GM21786 (cell line): ENCODE data around the gene ADIPOR2.
A peak's percentile ranks its signal among the peaks of the same experiment; 100 is the strongest.

Source experiments
- ATAC-seq: cut with Tn5 transposase; IDR thresholded peaks from one replicate; pipeline ENCODE4 v1.9.1; 2021; ENCODE audit not compliant: unreplicated experiment

ADIPOR2 gene

GRCh38 chr12:1768615-1769014 is 77.7 kb downstream of the ADIPOR2 start:
- no peak for ATAC-seq

GRCh38 chr12:1769809-1770494 is 79.1 kb downstream of the ADIPOR2 start:
- no peak for ATAC-seq

GRCh38 chr12:1773937-1774655 is 83.2 kb downstream of the ADIPOR2 start:
- ATAC-seq: no peak

GRCh38 chr12:1776170-1776921 is 85.5 kb downstream of the ADIPOR2 start:
- ATAC-seq: no peak

- no peak for ATAC-seq
Observed at GRCh38 chr12:1777798-1778197, 86.9 kb downstream of the ADIPOR2 start.

GRCh38 chr12:1778911-1779310 is 88.0 kb downstream of the ADIPOR2 start:
- no peak for ATAC-seq

GRCh38 chr12:1779783-1780182 is 88.9 kb downstream of the ADIPOR2 start:
- no peak for ATAC-seq

- ATAC-seq: no peak
Observed at GRCh38 chr12:1781772-1782171, 90.9 kb downstream of the ADIPOR2 start.

GRCh38 chr12:1782215-1782614 is 91.3 kb downstream of the ADIPOR2 start:
- no peak for ATAC-seq

GRCh38 chr12:1787714-1788113 is 96.8 kb downstream of the ADIPOR2 start:
- no peak for ATAC-seq

- no peak for ATAC-seq
Observed at GRCh38 chr12:1790444-1790843, 99.6 kb downstream of the ADIPOR2 start.

- ATAC-seq: no peak
Observed at GRCh38 chr12:1791104-1791841, 100.4 kb downstream of the ADIPOR2 start.

GRCh38 chr12:1792406-1792805 is 101.5 kb downstream of the ADIPOR2 start:
- no peak for ATAC-seq

- ATAC-seq: no peak
Observed at GRCh38 chr12:1793426-1794210, 102.7 kb downstream of the ADIPOR2 start.

- ATAC-seq: no peak
Observed at GRCh38 chr12:1794440-1795090, 103.7 kb downstream of the ADIPOR2 start.

GRCh38 chr12:1795221-1795784 is 104.4 kb downstream of the ADIPOR2 start:
- no peak for ATAC-seq

GRCh38 chr12:1795785-1796514 is 105.1 kb downstream of the ADIPOR2 start:
- ATAC-seq: peak; percentile 86

- ATAC-seq: peak; percentile 28
Observed at GRCh38 chr12:1796515-1797010, 105.7 kb downstream of the ADIPOR2 start.
